ENCODE measurements around the gene BPIFB1. TPM values are rescaled to one million over a fixed set of nuclear protein-coding genes. Genes with fewer than 3 reads are reported as not detected.

BPIFB1 gene
- total and polyA plus RNA-seq, 10 of the 15 experiments (the other 5 are each of a cell fraction or from before 2014, with no cell fraction given) = 0.13 TPM; not detected in 9

DNA sequence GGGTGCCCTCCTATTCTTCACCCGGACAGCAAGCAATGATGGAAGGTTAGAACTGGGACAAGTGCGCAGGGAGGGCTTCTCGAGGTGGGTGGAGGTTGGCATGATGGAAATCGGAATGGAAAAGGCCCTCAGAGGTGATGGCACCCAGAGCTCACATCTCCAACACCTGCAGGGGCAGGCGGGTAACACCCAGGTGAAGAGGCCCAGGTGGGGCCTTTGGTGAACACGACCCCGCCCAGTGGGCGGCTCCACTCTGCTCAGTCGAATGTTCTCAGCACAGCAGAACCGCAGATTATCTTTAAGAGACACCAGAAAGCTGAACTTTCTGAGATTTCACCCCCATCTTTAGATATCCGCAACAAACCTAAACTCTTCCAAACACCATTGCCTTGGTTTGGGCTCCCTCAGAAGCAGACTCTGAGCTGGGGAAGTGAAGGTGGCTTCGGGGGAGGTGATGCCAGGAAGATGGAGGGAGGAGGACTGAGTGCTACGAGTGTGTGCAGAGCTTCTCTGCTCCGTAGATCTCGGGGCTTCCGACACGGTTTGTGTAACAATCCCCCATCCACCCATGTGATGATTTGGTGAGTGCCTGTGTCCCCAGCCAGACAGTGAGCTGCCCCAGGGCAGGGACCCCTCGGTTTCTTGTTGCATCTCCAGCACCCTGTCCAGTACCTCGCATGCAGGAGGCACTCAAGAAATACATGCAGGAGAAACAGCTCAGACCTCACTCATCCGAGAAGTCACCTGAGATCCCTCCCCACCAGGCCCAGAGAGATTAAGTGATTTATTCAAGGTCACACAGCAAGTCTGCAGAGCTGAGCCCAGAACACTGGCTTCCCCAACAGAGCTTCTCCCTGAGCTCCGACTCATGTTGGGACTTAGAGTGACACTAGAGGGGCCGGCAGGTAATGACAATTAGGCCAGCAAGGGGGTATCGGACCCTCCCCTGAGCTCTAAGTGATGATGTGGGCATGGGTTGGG lies 45.4 kb downstream of the BPIFB1 start (continued):
- no peak for TF ChIP-seq ZSCAN29 (IDR thresholded peaks at IDR 0.05)
- TF ChIP-seq IKZF2 (IDR thresholded peaks at IDR 0.05) = no peak
- TF ChIP-seq KDM1A (IDR thresholded peaks at IDR 0.05; ENCODE audit: borderline replicate concordance) = no peak
- TF ChIP-seq SPI1 (IDR thresholded peaks at IDR 0.05; ENCODE audit: borderline replicate concordance, insufficient read depth, low read depth, low read length) = no peak
- TF ChIP-seq MXI1 (IDR thresholded peaks at IDR 0.05; ENCODE audit: low read depth, low read length) = no peak
- no peak for TF ChIP-seq PAX8 (IDR thresholded peaks at IDR 0.05)

- in situ Hi-C loops (cut with MboI) (no loop called here), intact Hi-C loops (cut with micrococcal nuclease; ENCODE audit: unreplicated experiment) (no loop called here)
- Histone ChIP-seq H3K27ac (ENCODE audit: control insufficient read depth, insufficient read depth) (no peak overlapping the region), H3K4me3 (no peak overlapping the region), H3K9me3 (replicated peaks; ENCODE audit: control insufficient read depth, insufficient read depth, low read length) (no peaks in the 10 kb centered on the region), H3K4me2 (ENCODE audit: control insufficient read depth, insufficient read depth) (no peak overlapping the region), H3K27me3 (replicated peaks in 1 of 2; ENCODE audit: control insufficient read depth in 2 of 2, insufficient read depth in 2 of 2, low read length in 1 of 2) (no peaks in the 10 kb centered on the region; a peak in 3 of 4 replicates), H3K4me1 (ENCODE audit: control insufficient read depth, insufficient read depth, low read length) (peaks cover 9% of the 10 kb centered on the region), H2AFZ (ENCODE audit: control insufficient read depth, low read depth, low read length) (no peak overlapping the region), H3K79me2 (ENCODE audit: control insufficient read depth, insufficient read depth, low read length) (no peaks in the 10 kb centered on the region), H3K36me3 (ENCODE audit: control insufficient read depth in 2 of 2, insufficient read depth in 2 of 2, low read length in 1 of 2) (no peaks in the 10 kb centered on the region), H3K9ac (ENCODE audit: control insufficient read depth, insufficient read depth, low read length) (no peak overlapping the region), H4K20me1 (ENCODE audit: control insufficient read depth, insufficient read depth) (no peaks in the 10 kb centered on the region)
- WGBS (ENCODE audit: insufficient coverage, insufficient replicate concordance, low lambda C conversion rate, missing lambda C conversion rate) = 58% methylated on average over 20 of the region's 20 CpGs
- DNase-seq (ENCODE audit: low read depth, low spot score) (no peak), FAIRE-seq (no peak), ATAC-seq (no peak)
- no TSS peak for BruUV-seq (replicated peaks)
- ChIA-PET CTCF (no interaction called here), RAD21 (ENCODE audit: unreplicated experiment) (no interaction called here), SMC1A (ENCODE audit: uncharacterized antibody, unreplicated experiment) (no interaction called here), POLR2A (no interaction called here)
- TF ChIP-seq EZH2 (IDR thresholded peaks at IDR 0.05; ENCODE audit: borderline replicate concordance, control insufficient read depth, low read depth, low read length) (no peak), HDAC2 (IDR thresholded peaks at IDR 0.05) (no peak), ZNF384 (IDR thresholded peaks at IDR 0.05; ENCODE audit: borderline replicate concordance, low read depth, low read length) (no peak), EGR1 (IDR thresholded peaks at IDR 0.05; ENCODE audit: borderline replicate concordance in 1 of 2, low read depth in 2 of 2, low read length in 2 of 2) (no peak), CBFB (IDR thresholded peaks at IDR 0.05; ENCODE audit: low read depth) (no peak), RELA (IDR thresholded peaks at IDR 0.05; ENCODE audit: borderline replicate concordance, partially characterized antibody) (no peak), BCLAF1 (IDR thresholded peaks at IDR 0.05) (no peak), RUNX3 (IDR thresholded peaks at IDR 0.05; ENCODE audit: low read length) (no peak), PRDM15 (CRISPR knock-in tag; IDR thresholded peaks at IDR 0.05) (no peak), RAD21 (IDR thresholded peaks at IDR 0.05; ENCODE audit: insufficient read depth, low read depth, low read length) (no peak)
Measured at GRCh38 chr20:33332905-33333456, 50.0 kb downstream of the BPIFB1 start.
